ENCODE data around the gene ELMOD3.
"Not testable (repeated sequence)": the region's sequence is repeated elsewhere in the genome, so short reads cannot be mapped to it uniquely, and the experiment has no call there.

Gene ELMOD3

GRCh38 chr2:85329181-85329651, 25.4 kb upstream of the ELMOD3 start:
- no peak for DNase-seq (ENCODE audit: low read depth)

GRCh38 chr2:85329701-85330100, 24.9 kb upstream of the ELMOD3 start:
- not testable (repeated sequence) for DNase-seq (ENCODE audit: low read depth)

- no peak for DNase-seq (ENCODE audit: low read depth)
These were observed 23.5 kb upstream of the ELMOD3 start for GRCh38 chr2:85330839-85331636.

- not testable (repeated sequence) for DNase-seq (ENCODE audit: low read depth)
These were observed 20.7 kb upstream of the ELMOD3 start for GRCh38 chr2:85333877-85334276.

DNA sequence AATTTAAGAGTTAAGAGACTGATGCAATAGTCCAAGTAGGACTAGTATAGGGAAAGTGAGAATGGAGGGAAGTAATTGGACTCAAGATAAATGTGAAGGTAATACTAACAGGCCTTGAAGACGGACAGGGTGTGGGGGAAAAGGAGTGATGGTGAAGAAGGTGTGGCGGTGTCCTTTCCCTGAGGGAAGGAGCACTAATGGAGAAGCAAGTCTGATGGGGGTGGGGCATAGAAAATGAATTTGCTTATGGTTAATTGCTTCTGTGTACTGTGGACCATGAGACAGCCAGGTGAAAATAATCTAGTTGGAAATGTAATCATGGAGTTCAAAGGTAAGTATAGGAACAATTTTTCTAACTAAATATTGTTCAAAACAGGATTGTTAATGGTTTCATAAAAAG, 19.6 kb upstream of the ELMOD3 start:
- DNase-seq (ENCODE audit: low read depth), result no peak

DNA sequence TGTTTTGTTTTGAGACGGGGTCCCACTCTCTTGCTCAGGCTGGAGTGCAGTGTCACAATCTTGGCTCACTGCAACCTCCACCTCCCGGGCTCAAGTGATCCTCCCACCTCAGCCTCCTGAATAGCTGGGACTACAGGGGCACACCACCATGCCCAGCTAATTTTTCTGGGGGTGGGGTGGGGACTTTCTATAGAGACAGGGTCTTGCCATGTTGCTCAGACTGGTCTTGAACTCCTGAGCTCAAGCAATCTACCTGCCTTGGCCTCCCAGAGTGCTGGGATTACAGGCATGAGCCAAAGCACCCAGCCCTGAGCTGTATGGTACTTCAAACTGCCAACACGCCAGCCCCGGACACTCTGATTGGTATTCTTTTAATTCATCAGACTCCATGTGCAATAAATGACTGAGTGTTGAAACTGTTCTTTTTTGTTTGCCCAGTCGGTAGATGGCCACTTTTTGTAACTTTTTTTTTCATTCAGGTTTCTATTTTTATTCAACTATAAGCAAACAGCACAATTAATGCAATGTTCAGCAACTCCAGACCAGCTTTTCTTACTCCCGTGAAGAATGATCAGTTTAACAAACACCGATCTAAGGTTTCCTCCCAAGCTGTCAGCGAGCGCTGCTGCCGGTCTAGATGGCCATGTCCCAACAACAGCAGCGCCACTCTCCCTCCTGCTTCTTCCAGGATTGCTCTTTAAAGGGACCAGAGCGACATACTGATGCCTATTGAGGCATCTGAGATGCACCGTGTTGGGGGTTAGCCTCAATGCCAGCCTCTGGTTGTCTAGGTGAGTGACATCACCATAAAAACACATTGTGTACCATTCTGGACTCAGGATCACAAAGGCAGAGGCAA, 14.3 kb upstream of the ELMOD3 start:
- DNase-seq (ENCODE audit: low read depth), result no peak

GRCh38 chr2:85341269-85342029, 13.1 kb upstream of the ELMOD3 start:
- DNase-seq (ENCODE audit: low read depth), result no peak

DNA sequence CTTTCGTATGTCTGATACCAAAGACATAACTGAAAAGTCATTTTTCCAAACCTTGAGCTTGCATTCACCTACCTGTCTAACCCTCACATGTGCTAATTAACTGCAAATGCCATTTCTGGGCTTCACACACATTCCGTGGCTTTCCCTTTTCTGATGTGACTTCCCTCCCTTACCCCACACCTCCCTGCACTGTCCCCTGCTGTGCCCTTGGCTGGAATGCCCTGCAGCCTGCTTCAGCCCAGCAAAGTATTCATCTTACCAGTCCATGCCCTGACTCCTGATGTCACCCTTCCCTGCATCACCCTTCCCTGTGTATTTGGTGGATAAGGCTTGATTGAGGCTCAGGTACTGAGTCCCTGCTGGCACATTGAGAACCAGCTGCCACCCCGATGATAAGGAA, 12.4 kb upstream of the ELMOD3 start:
- DNase-seq (ENCODE audit: low read depth), result no peak

GRCh38 chr2:85343207-85343895, 11.2 kb upstream of the ELMOD3 start:
- DNase-seq (ENCODE audit: low read depth), result not testable (repeated sequence)

DNA sequence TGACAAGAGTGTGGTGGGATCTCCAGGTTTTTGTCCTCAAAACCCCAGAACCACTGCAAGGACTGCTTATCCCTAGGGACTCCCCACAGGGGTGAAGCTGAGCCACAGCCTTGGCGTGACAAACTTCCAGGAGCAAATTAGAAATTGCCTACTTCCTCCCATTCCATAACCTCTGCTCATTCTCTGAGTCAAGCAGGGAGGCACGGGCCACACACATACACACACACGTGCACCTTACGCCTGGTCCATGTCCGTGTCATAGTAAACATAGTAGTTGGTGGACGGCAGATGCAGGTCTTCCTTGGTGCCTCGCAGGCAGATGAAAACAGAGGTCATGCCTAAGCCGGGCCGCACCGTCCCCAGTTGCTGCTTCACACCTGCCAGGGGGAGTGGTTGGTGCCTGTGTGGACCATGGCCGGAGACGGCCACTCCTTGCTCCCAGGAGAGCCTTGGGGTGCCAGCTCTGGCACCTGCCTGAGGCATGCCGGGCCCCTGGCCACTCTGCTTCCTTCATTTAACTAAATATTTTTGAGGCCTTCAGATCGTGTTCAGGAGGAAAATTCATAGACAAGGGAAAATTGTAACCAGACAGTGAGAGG, 10.1 kb upstream of the ELMOD3 start:
- DNase-seq (ENCODE audit: low read depth), result no peak

GRCh38 chr2:85347599-85347998, 7.0 kb upstream of the ELMOD3 start:
- DNase-seq (ENCODE audit: low read depth), result no peak

GRCh38 chr2:85353876-85354285, 688 bp upstream of the ELMOD3 start:
- peak; percentile 26 for DNase-seq (ENCODE audit: low read depth)

GRCh38 chr2:85355073-85355410, 473 bp downstream of the ELMOD3 start:
- peak; percentile 12 for DNase-seq (ENCODE audit: low read depth)

DNA sequence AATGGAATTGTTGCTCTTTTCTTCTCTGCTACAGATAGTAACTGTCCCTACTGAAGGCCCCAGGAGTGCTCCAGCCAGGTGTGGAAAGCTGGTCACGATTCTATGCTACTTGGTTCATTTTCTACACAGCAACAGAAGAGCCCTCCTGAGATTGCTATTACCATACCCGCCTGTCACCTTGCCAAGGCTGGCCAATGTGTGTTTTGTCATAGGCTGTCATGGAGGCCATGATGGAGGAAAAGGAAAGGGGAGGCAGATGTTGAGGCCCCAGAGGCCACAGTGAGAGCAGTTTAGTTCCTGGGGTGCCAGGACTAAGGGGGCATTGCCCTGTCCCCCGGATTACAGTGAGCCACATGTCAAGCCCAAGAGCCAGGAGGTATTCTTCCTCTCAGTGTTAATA, 952 bp downstream of the ELMOD3 start:
- DNase-seq (ENCODE audit: low read depth), result no peak

DNA sequence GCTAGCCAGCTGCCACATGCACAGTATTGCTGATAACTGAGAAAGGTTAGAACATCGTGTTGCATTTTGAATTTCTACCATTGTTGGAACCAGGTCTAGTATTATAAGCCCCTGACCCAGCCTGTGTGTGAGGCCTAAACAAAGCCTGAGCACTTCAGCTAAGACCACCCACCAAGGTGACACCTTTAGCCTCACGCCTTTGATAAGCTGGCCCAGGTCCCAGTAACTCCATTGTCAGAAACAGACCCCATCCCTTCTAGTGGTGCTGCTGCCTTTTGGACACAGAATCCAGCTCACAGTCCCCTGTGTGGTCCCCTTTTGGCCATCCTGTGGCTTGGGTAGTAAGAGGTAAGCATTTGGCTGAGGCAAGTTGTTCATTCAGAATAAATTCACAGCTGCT, 1.6 kb downstream of the ELMOD3 start:
- DNase-seq (ENCODE audit: low read depth), result no peak

DNA sequence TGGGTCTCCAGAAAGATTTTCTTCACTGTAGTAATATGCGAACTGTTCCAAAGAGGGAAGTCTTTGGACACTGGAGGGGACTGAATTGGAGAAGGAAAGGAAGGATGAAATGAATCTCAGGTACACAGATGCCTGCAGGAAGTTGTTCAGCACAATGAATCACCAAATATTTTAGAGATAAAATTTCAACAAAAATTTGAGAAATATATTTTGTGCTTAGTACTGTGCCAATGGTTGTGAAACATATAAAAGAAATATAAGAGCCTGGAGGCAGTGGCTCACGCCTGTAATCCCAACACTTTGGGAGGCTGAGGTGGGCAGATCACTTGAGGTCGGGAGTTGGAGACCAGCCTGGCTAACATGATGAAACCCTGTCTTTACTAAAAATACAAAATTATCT, 3.2 kb downstream of the ELMOD3 start:
- no peak for DNase-seq (ENCODE audit: low read depth)

- DNase-seq (ENCODE audit: low read depth), result not testable (repeated sequence)
These were observed 8.3 kb downstream of the ELMOD3 start for GRCh38 chr2:85362653-85363387.

- DNase-seq (ENCODE audit: low read depth), result no peak
These were observed 12.6 kb downstream of the ELMOD3 start for GRCh38 chr2:85367180-85367579.

- no peak for DNase-seq (ENCODE audit: low read depth)
These were observed 14.4 kb downstream of the ELMOD3 start for GRCh38 chr2:85368921-85369320.

DNA sequence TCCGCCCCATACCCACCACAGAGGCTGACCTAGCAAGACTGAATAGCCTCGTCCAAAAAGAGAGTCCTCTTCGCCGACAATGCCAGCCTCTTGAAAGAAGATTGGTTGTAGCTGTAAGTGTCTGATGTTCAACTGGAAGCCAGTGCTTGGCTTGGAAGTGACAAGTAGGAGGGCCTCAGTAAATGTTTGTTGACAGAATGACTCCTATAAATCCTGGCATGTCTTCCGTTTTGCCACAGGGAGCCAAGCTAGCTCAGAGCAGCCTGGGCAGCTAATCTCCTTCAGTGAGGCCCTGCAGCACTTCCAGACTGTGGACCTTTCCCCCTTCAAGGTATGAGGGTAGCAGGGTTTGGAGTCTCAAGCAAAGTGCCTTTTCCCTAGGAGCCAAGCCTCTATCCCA, 14.9 kb downstream of the ELMOD3 start:
- no peak for DNase-seq (ENCODE audit: low read depth)

DNA sequence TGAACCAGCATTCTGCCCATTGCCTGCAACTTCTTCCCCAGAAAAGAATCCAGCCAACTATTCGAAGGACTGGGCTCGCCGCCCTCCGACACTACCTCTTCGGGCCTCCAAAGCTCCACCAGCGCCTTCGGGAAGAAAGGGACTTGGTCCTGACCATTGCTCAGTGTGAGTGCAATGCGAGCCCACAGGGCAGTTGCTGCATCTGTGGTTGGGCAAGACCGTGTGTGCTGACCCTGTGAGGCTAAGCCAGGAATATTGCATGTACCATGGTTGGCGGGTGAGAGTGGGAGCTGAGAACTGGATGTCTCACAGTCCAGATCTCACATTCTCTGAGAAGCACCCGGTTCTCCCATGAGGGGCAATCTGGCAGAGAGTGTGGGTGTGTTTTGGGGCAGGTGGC, 16.5 kb downstream of the ELMOD3 start:
- no peak for DNase-seq (ENCODE audit: low read depth)
